NCI-H1092 (cell line): ENCODE data around the gene RRP12.
"Not testable (repeated sequence)": the region's sequence is repeated elsewhere in the genome, so short reads cannot be mapped to it uniquely, and the experiment has no call there.

Source experiments
- DNase-seq: peaks from one replicate; lab custom pipeline; 2025; lab: John Stamatoyannopoulos, UW

RRP12 gene

DNA sequence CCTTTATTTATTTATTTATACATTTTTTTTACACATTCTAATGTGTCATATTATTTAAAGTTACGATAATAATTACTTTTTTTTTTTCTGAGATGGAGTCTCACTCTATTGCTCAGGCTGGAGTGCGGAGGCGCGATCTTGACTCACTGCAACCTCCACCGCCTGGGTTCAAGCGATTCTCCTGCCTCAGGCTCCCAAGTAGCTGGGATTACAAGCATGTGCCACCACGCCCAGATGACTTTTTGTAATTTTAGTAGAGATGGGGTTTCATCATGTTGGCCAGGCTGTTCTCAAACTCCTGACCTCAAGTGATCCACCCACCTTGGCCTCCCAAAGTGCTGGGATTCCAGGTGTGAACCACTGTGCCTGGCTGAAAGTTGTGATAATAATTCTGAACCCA, 5.3 kb upstream of the RRP12 start:
- DNase-seq, result not testable (repeated sequence)

DNA sequence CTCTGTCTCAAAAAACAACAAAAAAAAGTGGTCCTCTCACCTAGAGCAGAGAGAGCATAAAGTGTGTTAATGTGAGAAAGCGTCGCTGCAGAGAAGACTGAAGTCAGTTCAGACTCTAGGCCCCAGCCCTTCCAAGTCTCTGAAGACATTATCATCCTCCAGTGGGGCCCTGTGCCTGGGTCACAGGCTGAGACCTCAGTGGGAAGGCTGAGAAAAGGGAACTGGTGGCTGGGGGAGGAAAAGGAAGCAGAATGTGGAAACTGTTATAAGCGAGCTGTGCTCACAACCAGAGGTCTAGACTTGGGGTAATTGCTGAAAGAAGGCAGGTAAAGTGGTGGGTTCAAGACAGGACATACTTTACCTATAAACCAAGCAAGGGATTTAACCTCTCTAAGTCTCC, 4.9 kb upstream of the RRP12 start:
- no peak for DNase-seq

DNA sequence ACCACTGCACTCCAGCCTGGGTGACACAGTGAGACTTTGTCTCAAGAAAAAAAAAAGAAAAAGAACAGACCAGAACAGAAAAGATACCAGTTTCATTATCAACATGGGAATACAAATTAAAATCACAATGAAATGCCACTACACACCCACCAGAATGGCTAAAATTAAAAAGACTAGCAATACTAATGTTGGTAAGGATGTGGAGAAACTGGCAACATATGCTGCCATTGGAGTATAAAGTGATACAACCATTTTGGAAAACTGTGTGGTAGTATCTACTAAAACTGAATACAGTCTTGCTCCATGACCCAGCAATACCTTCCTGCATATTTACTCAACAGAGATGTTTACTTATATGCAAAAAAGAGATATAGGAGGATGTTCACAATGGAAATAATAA, 2.9 kb upstream of the RRP12 start:
- DNase-seq, result no peak

DNA sequence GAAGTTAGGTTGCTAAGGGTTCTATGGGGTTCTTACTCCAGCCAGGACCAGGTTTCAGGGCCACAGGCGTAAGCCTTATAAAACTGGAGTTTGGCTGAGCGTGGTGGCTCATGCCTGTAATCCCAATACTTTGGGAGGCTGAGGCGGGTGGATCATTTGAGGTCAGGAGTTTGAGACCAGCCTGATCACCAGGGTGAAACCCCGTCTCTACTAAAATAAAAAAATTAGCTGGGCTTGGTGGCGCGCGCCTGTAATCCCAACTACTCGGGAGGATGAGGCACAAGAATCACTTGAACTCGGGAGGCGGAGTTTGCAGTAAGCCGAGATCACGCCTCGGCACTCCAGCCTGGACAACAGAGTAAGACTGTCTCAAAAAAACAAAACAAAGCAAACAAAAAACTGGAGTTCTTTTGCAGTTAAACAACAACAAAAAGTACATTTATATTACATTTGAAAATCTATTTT, 347 bp upstream of the RRP12 start:
- DNase-seq, result no peak

DNA sequence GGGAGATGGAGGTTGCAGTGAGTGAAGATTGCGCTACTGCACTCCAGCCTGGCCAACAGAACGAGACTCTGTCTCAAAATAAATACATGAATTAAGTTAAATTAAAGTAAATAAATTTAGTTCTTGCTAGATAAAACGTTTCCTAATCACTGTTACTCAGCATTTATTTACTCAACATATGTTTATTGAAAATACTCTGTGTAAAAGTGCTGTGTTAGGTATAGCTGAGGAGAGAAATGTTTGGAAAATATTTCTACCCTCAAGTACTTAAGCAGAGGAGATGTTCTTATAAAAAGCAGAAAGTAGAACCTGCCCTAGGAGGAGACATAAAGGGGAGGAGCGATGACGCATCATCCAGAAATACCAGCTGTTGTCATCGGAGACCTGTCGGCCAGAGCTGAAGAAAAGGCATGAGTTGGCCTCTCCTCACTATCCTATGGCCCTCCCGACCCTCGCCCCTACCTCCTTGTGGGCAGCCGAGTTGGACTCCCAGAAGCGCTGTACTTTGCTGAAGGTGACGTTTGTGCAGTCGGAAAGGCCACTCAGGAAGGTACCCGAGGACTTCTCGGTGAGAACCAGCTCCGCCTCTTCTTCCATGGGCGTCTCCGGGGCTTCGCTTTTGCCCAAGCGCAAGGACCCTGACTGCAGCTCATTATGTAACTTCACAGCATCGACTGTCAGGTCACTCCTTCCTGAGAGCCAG, 1.1 kb downstream of the RRP12 start:
- no peak for DNase-seq

DNA sequence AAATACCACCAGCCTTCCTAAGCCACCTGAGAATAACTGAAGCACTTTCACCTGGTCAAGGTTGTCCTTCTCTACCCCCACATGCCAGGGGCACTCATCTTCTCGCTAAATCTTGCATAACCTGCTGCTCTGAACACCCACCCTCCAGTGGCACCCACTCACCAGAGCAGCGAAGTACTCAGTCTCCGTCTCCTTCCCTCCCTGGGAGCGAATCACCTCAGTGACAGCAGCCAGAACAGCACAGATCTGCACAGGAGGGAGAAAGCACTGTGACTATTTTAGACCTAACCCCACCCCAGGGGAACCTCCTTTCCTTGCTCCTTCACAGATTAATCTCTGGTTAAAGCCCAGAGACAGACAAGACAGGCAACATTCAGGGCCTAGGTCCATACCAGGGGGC, 5.1 kb downstream of the RRP12 start:
- no peak for DNase-seq

DNA sequence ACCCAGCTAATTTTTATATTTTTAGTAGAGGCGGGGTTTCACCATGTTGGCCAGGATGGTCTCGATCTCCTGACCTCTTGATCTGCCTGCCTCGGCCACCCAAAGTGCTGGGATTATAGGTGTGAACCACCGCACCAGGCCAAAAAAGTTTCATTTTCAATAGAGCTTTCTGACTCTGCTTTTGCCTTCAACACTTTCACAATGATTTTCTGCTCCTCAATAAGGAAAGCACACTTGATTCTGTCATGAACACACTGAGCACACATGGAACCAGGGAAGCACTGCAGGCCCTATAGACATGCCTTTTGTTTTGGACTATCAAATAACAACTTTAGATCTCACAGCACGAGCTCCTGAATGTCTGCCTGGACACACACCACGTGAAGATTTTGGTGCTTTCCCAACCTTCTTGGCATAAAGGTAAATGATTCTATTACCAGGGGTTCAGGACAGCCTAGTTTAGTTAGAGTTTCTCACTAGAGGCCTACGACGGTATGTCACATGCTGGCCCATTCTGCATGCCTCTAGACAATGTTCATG, 8.0 kb downstream of the RRP12 start:
- DNase-seq, result no peak

DNA sequence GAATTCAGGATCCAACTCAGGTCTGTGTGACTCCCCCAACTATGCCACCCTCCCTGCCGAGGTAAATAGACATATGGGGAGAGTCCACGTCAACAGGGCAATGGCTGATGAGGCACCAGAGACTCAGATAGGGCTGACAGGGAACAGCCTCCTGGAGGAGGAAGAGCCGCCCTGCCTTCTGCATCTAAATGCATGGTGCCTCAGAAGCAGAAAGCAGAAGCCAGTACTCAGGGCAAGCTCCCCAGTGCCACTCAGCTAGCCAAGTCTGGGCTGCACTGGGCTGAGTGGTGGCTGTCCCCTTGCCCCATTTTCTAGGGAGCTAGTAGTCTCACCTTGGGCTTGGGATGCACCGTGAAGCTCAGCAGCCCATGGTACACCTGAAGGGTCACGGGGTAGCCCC, 11.0 kb downstream of the RRP12 start:
- DNase-seq, result no peak

DNA sequence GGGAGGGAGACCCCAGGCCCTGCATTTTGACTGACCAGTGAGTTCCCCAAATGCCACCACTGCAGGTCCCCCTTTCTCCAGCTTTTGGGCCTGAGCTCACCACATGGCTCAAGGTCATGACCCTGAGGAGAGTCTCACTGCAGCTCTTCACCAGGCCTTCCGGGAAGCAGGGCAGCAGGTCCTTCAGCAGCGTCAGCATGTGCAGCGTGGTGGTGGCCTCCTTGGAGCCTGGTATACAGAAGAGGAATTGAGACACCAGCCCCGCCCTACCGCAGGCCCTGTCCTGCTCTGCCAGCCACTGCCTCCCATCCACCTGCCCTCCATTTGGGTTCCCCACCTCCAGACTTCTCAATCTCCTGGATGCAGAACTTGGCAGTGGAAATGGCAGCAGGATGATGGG, 13.0 kb downstream of the RRP12 start:
- no peak for DNase-seq

DNA sequence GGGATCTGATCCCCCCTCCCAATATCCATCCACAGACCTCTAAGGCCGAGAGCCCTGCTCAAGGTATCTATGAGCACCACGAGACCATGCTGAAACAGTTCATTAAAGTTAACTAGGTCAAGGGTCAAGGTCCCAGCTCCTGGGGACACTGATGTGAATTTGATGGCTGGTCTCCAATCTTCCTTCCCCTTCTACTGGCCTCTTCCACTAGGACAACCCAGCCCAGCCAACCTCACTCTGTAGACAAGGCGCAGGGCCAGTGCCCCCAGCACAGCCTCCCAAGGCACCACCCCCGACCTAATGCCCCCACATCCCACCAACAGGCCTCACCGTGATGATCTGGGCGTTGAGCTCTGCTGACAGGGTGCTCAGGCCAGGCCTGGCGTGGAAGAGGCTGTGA, 15.6 kb downstream of the RRP12 start:
- DNase-seq, result no peak

DNA sequence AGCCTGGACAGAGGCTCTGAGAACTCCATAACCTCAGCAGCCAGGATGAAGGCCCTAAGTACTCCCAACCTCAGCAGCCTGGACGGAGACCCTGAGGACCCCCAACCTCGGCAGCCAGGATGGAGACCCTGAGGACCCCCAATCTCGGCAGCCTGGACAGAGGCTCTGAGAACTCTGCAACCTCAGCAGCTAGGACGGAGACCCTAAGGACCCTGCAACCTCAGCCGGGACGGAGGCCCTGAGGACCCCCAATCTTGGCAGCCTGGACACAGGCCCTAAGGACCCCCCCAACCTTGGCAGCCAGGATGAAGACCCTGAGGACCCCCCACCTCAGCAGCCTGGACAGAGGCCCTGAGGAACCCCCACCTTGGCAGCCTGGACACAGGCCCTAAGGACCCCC, 16.5 kb downstream of the RRP12 start:
- DNase-seq, result no peak

DNA sequence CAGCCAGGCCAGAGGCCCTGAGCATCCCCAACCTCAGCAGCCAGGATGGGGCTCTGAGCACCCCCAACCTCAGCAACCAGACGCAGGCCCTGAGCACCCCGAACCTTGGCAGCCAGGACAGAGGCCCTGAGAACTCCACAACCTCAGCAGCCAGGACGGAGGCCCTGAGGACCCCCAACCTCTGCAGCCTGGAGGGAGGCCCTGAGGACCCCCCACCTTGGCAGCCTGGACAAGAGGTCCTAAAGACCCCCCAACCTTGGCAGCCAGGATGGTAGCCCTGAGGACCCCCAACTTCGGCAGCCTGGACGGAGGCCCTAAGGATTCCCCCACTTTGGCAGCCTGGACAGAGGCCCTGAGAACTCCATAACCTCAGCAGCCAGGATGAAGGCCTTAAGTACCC, 17.0 kb downstream of the RRP12 start:
- no peak for DNase-seq

DNA sequence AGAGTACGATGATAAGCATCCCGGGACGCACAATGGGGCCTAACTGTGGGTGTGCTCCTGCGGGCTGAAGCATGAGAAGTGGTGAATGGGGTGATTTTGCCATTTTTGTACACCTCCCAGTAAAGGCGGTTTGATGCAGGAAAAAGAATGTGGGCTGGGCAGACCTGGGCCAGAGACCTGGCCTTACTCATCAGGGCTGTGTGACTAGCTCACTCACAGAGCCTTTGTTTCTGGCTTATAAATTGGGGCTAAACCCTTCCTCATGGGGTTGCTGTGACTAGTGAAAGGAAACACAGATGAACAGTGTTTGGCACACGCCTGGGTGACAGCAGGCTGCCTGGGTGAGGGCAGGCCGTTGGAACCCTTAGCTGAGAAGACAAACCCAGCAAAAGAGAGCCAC, 18.0 kb downstream of the RRP12 start:
- DNase-seq, result no peak

DNA sequence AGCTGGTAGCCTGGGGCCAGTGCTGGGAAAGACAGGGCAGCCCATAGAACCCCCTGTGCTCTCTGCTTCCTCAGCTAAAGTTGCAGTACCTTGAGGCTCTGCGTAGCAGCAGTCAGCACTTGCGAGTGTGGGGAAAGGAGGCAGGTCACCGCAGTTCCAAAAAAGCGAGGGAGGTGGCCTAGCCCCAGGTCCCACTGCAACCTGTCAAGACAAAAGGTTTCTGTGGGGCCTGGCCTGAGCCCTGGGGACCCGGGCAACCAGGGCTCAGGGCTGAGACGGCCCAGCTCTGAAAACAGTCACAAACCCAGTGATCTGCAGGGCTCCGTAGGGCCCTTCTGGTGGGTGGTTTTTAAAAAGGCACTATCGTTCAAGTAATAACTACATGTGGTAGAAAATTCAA, 19.5 kb downstream of the RRP12 start:
- no peak for DNase-seq

DNA sequence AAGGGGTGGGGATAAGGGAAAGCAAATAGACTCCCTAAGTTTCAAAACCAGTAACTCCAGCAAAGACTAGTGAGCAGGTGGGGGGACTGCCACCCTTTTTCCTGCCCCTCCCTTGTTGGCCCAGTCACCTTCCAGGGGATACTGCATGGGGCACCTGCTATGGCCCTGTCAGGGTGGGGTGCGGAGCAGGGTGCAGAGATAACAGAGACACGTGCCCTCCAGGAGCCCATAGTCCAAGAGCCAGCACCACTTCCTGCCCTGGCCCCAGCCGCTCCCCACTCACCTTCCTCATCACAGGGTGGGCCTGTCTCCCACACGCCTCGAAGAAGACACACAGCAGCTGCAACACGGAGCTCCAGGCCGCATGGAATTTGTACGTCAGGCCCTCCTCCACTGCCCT, 20.6 kb downstream of the RRP12 start:
- no peak for DNase-seq

DNA sequence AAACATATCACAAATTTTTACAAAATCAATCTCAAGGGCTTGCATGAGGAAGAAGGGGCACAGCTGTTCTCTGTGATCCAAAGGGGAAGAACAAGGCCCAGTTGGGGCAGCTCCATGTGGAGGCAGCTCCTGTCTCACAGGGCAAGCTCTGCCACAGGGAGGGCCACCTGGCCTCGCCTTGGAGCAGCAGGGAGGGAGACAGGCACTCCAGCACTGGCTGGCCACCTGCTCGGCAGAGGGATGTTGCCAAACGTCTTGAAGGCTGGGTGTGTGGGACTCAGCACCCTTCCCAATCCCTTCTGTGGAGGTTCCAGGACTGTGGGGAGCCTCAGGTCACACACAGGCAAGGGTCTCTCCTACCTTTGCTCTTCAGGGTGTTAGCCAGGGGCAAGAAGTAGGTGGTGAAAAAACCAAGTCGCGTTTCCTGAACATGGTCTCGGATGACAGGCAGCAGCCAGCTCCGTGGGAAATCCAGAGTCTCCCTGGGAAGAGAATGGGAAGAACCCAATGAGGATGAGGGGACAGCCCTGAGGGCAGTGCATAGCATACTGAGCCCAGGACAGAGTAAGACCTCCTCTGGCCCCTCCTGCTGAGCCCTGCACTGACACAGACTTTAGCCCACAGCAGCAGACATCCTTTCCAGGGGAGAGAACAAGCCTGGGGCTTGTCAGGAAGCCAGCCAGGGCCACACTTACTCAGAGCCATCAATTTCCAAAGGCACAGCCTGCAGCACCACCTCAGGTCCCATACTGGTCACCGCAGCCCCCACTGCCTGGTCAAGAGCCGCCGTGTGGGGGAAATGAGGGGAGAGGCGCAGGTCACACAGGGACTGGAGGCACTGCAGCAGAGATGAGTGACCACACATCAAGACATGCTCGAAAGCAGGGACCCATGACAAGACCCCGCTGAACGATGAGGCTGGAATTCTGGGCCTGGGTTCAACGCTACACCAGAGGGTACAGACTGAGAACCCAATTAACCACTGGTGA, 21.9 kb downstream of the RRP12 start:
- no peak for DNase-seq

DNA sequence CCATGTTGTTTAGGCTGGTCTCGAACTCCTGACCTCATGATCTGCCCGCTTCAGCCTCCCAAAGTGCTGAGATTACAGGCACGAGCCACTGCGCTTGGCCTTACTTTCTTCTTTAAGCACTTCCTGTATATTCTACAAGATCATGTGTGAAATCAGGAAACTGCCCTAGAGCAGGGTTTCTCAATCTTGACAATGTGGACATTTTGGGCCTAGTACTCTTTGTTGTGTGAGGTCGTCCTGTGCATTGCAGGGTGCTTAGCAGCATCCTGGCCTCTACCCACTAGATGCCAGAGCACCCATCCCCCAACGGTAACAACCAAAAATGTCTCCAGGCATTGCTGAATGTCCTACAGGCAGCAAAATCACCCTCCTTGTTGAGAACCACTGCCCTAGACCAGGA, 24.7 kb downstream of the RRP12 start:
- DNase-seq, result no peak

DNA sequence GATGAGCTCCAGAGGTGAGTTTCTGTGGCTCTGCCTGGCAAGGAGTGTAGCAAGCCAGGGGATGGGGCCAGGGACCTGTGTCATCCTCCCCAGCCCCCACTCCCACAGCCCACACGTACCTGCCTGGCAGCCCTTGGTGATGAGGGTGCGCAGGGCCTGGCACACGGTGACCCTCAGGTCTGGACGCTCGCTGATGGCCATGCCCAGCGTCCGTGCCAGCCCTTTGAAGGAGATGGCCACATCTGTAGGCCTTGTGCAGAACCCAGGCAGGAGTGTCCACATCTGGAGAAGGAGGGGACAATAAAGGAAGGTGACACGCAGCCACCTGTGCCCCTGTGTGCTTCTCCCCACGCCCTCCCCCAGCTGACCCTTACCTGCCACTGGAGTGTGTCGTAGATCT, 27.7 kb downstream of the RRP12 start:
- no peak for DNase-seq

DNA sequence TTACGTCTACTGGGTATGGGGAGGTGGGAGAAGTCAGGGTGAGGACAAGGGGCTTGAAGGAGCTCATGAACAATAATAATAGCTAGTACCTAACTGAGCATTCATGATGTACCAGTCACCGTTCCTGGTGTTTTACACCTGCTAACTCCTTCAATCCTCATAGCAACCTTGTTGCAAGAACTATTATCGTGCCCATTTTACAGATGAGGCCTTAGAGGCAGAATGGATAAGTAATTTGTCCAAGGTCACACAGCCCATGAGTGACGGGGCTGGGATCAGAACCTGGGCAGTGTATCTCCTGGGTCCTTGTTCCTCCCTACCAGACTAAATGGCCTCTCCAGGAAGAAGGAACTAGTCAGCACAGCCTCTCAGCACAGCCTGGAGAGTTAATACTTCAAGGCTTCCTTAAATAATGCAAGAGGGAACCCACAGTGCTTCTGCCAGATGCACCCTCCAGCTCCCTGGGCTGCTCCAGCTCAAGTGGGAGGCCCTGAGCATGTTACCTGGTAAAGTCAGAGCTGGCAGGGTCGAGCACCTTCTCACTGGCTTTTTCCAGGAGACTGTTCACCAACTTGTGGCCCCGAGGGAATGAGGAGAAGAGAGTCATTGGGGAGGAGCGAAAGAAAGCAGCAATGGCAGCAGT, 28.8 kb downstream of the RRP12 start:
- no peak for DNase-seq

DNA sequence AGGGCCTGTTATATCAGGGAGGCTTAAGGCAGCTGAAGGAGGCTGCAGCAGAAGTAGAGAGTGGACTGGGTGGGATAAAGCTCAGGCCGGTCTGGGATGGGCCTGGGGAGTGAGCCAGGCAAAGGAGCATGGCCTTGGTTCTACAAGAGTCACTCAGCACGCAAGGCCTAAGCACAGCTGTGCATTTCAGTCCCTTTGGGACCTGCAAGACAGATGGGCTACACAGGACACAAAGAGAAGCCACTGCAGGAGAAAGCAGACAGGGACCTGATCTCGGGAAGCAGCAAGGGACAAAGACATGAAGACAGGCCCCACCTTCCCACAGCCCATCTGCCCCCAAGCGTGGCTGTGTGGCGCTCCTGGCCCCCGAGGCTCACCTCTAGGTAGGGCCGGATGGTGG, 29.4 kb downstream of the RRP12 start:
- DNase-seq, result no peak

DNA sequence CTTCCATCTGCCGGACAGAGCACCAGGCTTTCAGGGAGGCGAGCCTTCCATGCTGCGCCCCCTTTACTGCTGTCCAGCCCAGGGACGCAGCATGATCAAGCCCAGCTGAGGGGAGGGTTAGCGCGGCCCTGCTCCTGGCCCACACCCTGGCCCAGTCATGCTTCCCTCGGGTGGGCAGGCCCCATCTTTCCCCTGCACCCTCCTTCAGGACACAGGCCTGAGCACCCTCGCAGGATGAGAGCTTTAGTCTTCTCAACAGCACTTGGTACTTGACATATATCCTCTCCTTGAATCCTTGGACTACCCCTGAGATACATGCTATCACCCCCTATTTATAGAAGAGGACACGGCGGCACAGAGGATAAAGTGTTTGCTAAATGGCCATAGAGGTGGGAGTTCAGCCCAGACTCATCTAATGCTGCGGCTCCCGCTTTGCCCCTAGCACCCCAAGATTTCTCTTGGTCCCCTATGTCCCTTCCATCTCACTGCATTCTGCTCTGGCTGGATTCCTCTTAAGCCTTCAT, 34.0 kb downstream of the RRP12 start:
- no peak for DNase-seq

DNA sequence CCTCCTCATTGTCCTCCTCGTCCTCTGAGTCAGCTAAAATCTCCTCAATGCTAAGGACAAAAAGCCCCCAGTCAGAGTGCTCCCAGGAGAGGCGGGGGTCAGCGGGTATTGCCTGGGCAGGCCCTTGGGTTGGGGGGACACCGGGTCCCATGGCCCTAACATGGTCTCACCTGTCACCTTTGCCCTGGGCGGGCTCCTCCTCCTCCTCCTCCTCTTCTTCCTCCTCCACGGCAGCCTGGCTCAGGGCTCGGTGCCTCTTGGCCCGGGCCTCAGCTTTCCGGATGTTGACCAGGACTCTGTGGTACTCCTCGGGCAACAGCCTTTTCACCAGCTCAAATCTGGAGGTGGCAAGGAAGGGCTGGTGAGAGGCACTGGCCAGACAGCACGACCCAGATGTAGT, 34.6 kb downstream of the RRP12 start:
- DNase-seq, result no peak
